Tibial nerve (tissue), 4 donors: ENCODE results near the gene SEL1L. TPM values are rescaled to one million over a fixed set of nuclear protein-coding genes. Genes with fewer than 3 reads are reported as not detected.
A peak's percentile ranks its signal among the peaks of the same experiment; 100 is the strongest.
"Not testable (repeated sequence)": the region's sequence is repeated elsewhere in the genome, so short reads cannot be mapped to it uniquely, and the experiment has no call there.

Experiments used
- DNase-seq, 2 donors: peaks; one replicate each; pipeline ENCODE4 v3.0.0-alpha.2; 2019; ENCODE audit warnings: low spot score in 2 of 2
- H3K27ac ChIP-seq, 4 donors: fragments of 200-600 bp; sonication (generic) in 3 of 4; one replicate each; pipeline ENCODE4 v1.5.1; 2017 to 2019; ENCODE audit warnings: mild to moderate bottlenecking in 1 of 4
- H3K27me3 ChIP-seq, 2 donors: fragments of 200-600 bp; sonication (generic) in 1 of 2; one replicate each; pipeline versions ENCODE4 v1.5.1 to v1.6.0; 2017 to 2019
- H3K36me3 ChIP-seq, 3 donors: fragments of 200-600 bp; sonication (generic); one replicate each; pipeline ENCODE4 v1.5.1; 2018 to 2019
- H3K4me1 ChIP-seq, 4 donors: fragments of 200-600 bp; sonication (generic) in 3 of 4; one replicate each; pipeline ENCODE4 v1.5.1; 2017 to 2019
- H3K4me3 ChIP-seq, 4 donors: fragments of 200-600 bp; sonication (generic) in 3 of 4; one replicate each; pipeline ENCODE4 v1.5.1; 2017 to 2019; ENCODE audit warnings: mild to moderate bottlenecking in 1 of 4, moderate library complexity in 1 of 4
- H3K9me3 ChIP-seq, 4 donors: fragments of 200-600 bp; sonication (generic) in 3 of 4; one replicate each; pipeline ENCODE4 v1.5.1; 2017 to 2019
- CTCF ChIP-seq, 5 experiments: fragments of 200-600 bp in 3 of 5; fragments of 450-650 bp in 2 of 5; sonication (generic) in 3 of 5; IDR thresholded peaks; one replicate each; pipeline ENCODE4 v1.5.1; 2016 to 2019; ENCODE audit warnings: antibody characterized with exemption in 5 of 5, mild to moderate bottlenecking in 3 of 5, moderate library complexity in 2 of 5
- EP300 ChIP-seq, 2 donors: sonication (generic); formaldehyde crosslinking; IDR thresholded peaks; one replicate each; pipeline ENCODE4 v1.6.1; 2017; ENCODE audit warnings: antibody characterized with exemption in 2 of 2, mild to moderate bottlenecking in 1 of 2
- POLR2A ChIP-seq, 2 donors: fragments of 450-650 bp; IDR thresholded peaks; one replicate each; pipeline ENCODE4 v1.6.1; 2017; ENCODE audit warnings: antibody characterized with exemption in 2 of 2, mild to moderate bottlenecking in 2 of 2, moderate library complexity in 2 of 2
- WGBS, 2 donors: methylation state at CpG; one replicate each; pipeline ENCODE4 v1.1.5; 2018; 5-methylcytosine and 5-hydroxymethylcytosine counted together
- total RNA-seq, 4 donors: library from RNA; depleted of rRNA; stranded (reverse); fragments of >200 nt; gene quantifications; one replicate each; pipeline ENCODE4 v1.1.0, GENCODE V29; 2016

The SEL1L gene
- total RNA-seq, 4 donors from 2014 or later: 35.2 to 42.2 (median 40.1) TPM

DNA sequence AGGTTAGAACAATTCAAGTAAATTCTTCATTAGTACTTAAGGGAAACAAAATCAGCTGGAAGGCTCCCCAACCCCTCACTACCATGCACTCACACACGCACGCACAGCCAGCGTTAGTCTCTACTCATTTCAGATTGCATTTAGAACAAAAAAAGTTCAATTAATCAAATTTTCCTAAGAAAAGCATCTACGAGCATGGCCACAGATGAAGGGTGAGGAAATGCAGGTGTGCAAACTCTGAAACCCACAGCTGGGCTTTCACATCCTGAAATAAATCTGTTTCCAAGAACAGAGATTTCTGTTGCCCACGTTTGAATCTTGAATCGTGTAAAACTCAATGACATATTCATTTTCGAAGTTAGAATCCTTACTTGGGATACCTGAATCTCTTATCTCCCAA lies 62.6 kb downstream of the SEL1L start:
- H3K27ac ChIP-seq: no peak overlapping the region
- WGBS, 2 donors: 73 to 78% methylated on average over 7 of the region's 7 CpGs

DNA sequence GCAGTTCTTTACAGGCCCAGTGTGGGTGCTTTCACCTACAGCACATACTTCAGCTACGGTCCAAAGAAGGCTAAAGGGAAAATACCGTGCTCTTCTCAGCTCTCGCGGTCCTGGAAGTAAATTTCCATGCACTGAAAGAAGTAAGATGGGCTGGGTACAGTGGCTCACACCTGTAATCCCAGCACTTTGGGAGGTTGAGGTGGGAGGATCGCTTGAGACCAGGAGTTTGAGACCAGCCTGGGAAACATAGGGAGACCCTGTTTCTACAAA lies 63.2 kb downstream of the SEL1L start:
- H3K27me3 ChIP-seq, H3K9me3 ChIP-seq, H3K4me1 ChIP-seq, DNase-seq, H3K4me3 ChIP-seq, H3K27ac ChIP-seq: not testable (repeated sequence)
- WGBS, 2 donors: 87 to 89% methylated on average over 5 of the region's 5 CpGs
- H3K36me3 ChIP-seq: peaks cover 0 to 17% (median 0%) of the 10 kb centered on the region in 3 donors

More for the DNA sequence above, 62.6 kb downstream of the SEL1L start:
- no peaks in the 10 kb centered on the region for H3K27me3 ChIP-seq
- no peak overlapping the region for H3K4me3 ChIP-seq
- TF ChIP-seq CTCF (IDR thresholded peaks at IDR 0.05) (no peak), EP300 (IDR thresholded peaks at IDR 0.05) (no peak), POLR2A (IDR thresholded peaks at IDR 0.05) (no peak)
- H3K9me3 ChIP-seq: no peaks in the 10 kb centered on the region
- DNase-seq: no peak
- no peaks in the 10 kb centered on the region for H3K4me1 ChIP-seq
- peaks cover 0 to 23% (median 2%) of the 10 kb centered on the region in 3 donors for H3K36me3 ChIP-seq

- DNase-seq: no peak
- H3K27me3 ChIP-seq: no peaks in the 10 kb centered on the region
- peaks cover 0 to 4% (median 0%) of the 10 kb centered on the region in 4 donors for H3K4me1 ChIP-seq
- no peak overlapping the region for H3K27ac ChIP-seq
- no peak for TF ChIP-seq EP300 (IDR thresholded peaks at IDR 0.05)
- TF ChIP-seq CTCF (IDR thresholded peaks at IDR 0.05): no peak
- no peak for TF ChIP-seq POLR2A (IDR thresholded peaks at IDR 0.05)
- H3K4me3 ChIP-seq: no peak overlapping the region
- 89 to 92% methylated on average over 5 of the region's 5 CpGs for WGBS, 2 donors
- H3K9me3 ChIP-seq: no peaks in the 10 kb centered on the region
- peaks cover 0 to under 1% (median 0%) of the 10 kb centered on the region in 3 donors for H3K36me3 ChIP-seq
Observed at GRCh38 chr14:81466854-81467253, 66.8 kb downstream of the SEL1L start.

DNA sequence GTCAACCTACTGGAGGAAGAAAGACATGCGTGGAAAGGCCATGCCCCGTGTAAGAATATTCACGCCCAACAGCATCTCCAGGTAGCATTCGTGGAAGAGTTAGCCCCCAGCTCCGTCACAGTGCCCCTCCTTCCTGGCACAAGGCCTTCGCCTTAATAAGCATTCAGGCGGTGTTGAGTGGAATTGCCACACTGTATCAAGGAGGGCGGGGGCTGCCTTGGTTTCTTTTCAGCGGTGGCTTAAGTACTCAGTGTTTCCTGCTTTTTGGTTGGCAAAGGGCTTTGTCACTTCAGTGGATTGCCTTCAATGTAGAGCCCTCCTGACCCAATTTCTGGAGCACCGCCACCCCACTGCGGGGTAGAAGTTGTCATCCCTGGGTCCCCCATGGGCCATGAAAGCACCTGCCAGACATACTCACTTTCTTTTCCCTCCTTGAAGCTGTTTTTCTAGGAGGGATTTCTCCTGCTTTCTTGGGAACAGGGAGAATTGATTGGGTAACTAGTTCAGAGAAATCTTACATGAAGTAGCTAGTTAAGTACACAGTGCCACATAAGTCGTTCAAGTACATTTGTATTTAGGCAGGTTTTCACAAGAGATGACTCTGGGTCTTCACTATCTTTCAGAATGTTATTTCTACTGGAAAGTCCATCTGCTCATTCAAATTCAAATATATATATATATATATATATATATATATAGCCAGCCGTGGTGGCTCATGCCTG lies 68.0 kb downstream of the SEL1L start:
- no peaks in the 10 kb centered on the region for H3K27me3 ChIP-seq
- 75 to 84% methylated on average over 13 of the region's 13 CpGs for WGBS, 2 donors
- H3K4me3 ChIP-seq: no peak overlapping the region
- no peak overlapping the region for H3K27ac ChIP-seq
- H3K9me3 ChIP-seq: no peaks in the 10 kb centered on the region
- no peaks in the 10 kb centered on the region for H3K36me3 ChIP-seq
- no peak for DNase-seq
- TF ChIP-seq CTCF (IDR thresholded peaks at IDR 0.05): no peak
- no peak for TF ChIP-seq POLR2A (IDR thresholded peaks at IDR 0.05)
- TF ChIP-seq EP300 (IDR thresholded peaks at IDR 0.05): no peak
- peaks cover 0 to 4% (median 0%) of the 10 kb centered on the region in 4 donors for H3K4me1 ChIP-seq

DNA sequence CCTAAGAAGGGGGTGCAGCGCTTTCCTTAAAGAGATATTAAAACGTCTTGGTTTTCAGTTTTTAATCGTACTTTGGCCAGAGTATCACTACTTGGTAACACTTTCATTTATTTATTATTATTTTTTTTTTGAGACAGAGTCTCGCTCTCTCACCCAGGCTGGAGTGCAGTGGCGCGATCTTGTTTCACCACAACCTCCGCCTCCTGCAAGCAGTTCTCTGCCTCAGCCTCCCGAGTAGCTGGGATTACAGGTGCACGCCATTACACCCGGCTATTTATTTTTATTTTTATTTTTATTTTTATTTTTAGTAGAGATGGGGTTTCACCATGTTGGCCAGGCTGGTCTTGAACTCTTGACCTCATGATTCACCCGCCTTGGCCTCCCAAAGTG lies 68.7 kb downstream of the SEL1L start:
- H3K27me3 ChIP-seq, H3K36me3 ChIP-seq, H3K27ac ChIP-seq, H3K4me1 ChIP-seq, H3K9me3 ChIP-seq, DNase-seq: not testable (repeated sequence)
- H3K4me3 ChIP-seq: peak overlapping the region; percentile 5 to 40 (median 38)
- WGBS, 2 donors: 40 to 50% methylated on average over 11 of the region's 11 CpGs

DNA sequence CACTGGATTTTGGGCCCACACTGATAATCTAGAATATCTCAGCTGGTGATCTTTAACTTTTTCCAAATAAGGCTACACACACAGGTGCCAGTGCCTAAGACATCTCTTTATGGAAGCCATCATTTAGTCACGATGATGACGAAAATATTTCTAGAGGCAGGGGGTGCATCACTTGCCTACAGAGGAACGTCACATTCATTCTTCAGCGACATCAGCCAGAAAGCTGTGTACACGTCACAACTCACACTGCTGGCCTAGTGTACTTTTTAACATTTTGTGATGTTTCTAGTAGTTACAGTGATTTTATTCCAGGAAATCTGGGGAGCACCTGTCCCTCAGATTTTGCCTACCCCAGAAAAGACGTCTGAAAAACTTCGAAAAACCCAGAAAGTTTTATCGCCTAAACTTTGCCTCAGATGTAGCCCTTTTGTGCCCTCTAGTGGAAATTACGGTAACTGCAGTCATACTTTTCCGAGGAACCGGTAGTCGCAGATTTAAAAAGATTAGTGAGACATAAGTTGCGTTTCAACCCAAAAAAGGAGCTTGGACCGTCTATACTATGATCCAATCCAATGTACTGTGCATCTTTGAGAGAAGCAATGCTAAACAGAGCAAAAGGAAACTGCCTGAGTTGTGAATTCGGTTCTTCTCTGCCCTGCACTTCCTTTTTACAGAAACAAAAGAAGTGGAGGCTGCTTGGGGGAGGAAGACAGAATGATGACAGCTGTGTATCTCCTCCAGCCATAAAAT lies 69.2 kb downstream of the SEL1L start:
- Histone ChIP-seq H3K4me3 (peak overlapping the region; percentile 5 to 40 (median 38)), H3K27me3 (no peaks in the 10 kb centered on the region), H3K9me3 (no peaks in the 10 kb centered on the region), H3K27ac (peak overlapping the region in 2 of 4 donors; percentile 45 to 47), H3K4me1 (peaks cover 0 to 4% (median 0%) of the 10 kb centered on the region in 4 donors), H3K36me3 (no peaks in the 10 kb centered on the region)
- WGBS, 2 donors: 19 to 20% methylated on average over 15 of the region's 15 CpGs
- TF ChIP-seq CTCF (IDR thresholded peaks at IDR 0.05): peak; percentile 85 to 90 (median 89)
- no peak for TF ChIP-seq EP300 (IDR thresholded peaks at IDR 0.05)
- TF ChIP-seq POLR2A (IDR thresholded peaks at IDR 0.05): no peak
- DNase-seq: peak in 1 of 2 donors; percentile 94

- H3K36me3 ChIP-seq, H3K27ac ChIP-seq, H3K9me3 ChIP-seq, H3K4me3 ChIP-seq, H3K27me3 ChIP-seq, DNase-seq, H3K4me1 ChIP-seq: not testable (repeated sequence)
- 94 to 95% methylated on average over 18 to 27 of the region's 30 CpGs for WGBS, 2 donors
Observed at GRCh38 chr14:81462356-81462755, 71.3 kb downstream of the SEL1L start.
